Measurements from ENCODE around the gene SCAF1.
"Not testable (repeated sequence)": the region's sequence is repeated elsewhere in the genome, so short reads cannot be mapped to it uniquely, and the experiment has no call there.

DNA sequence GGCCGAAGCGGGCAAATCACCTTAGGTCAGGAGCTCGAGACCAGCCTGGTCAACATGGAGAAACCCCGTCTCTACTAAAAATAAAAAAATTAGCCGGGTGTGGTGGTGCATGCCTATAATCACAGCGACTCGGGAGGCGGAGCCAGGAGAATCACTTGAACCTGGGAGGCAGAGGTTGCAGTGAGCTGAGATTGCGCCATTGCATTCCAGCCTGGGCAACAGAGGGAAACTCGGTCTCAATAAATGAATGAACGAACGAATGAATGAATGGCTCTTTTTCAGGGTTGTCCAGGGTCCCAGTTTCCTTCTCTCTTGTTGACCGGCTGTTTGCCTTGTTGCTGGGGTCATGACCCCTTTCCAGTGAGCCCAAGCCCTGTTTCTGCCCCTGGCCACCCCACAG lies 24.1 kb upstream of the SCAF1 start:
- TF ChIP-seq, protein P1, sequence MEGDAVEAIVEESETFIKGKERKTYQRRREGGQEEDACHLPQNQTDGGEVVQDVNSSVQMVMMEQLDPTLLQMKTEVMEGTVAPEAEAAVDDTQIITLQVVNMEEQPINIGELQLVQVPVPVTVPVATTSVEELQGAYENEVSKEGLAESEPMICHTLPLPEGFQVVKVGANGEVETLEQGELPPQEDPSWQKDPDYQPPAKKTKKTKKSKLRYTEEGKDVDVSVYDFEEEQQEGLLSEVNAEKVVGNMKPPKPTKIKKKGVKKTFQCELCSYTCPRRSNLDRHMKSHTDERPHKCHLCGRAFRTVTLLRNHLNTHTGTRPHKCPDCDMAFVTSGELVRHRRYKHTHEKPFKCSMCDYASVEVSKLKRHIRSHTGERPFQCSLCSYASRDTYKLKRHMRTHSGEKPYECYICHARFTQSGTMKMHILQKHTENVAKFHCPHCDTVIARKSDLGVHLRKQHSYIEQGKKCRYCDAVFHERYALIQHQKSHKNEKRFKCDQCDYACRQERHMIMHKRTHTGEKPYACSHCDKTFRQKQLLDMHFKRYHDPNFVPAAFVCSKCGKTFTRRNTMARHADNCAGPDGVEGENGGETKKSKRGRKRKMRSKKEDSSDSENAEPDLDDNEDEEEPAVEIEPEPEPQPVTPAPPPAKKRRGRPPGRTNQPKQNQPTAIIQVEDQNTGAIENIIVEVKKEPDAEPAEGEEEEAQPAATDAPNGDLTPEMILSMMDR (IDR thresholded peaks at IDR 0.05) = not testable (repeated sequence)
- TF ChIP-seq POLR2A (IDR thresholded peaks at IDR 0.05) = not testable (repeated sequence)

Measured in right lobe of liver (tissue), 4 donors.